Activated CD8-positive, alpha-beta memory T cell treated with anti-CD3 and anti-CD28 coated beads, Interleukin-2, amount 10 ng/mL, durations not matched to agents 7 days and 5 days (primary cell): ENCODE data around the gene VWC2L. TPM values are rescaled to one million over a fixed set of nuclear protein-coding genes. Genes with fewer than 3 reads are reported as not detected.

ENCODE experiments used
- ATAC-seq: fragments of 150-1000 bp; cut with Tn5 transposase; one replicate; pipeline ENCODE4 v1.10.0; 2021; ENCODE audit warnings: moderate library complexity
- CTCF ChIA-PET: fragments of 350-600 bp; sonication (Branson Sonifier 250); formaldehyde crosslinking; loops from one replicate; lab custom pipeline; 2021; ENCODE audit warnings: antibody characterized with exemption; lab: Charles Lee
- DNase-seq: peaks from one replicate; pipeline ENCODE4 v3.0.0-alpha.2; 2020
- H3K27ac Mint-ChIP-seq: one replicate; pipeline ENCODE4 v1.8.0; 2021; ENCODE audit warnings: mild to moderate bottlenecking, mixed read lengths
- H3K27me3 Mint-ChIP-seq: one replicate; pipeline ENCODE4 v1.8.0; 2021; ENCODE audit warnings: mixed read lengths
- H3K36me3 Mint-ChIP-seq: one replicate; pipeline ENCODE4 v1.8.0; 2021; ENCODE audit warnings: mild to moderate bottlenecking, mixed read lengths
- H3K4me1 Mint-ChIP-seq: one replicate; pipeline ENCODE4 v1.8.0; 2021; ENCODE audit warnings: mixed read lengths
- H3K4me3 Mint-ChIP-seq: one replicate; pipeline ENCODE4 v1.8.0; 2021; ENCODE audit warnings: mild to moderate bottlenecking, moderate library complexity, mixed read lengths
- H3K9me3 Mint-ChIP-seq: one replicate; pipeline ENCODE4 v1.8.0; 2022; ENCODE audit warnings: low read depth, mixed read lengths
- total RNA-seq, 2 experiments: library from RNA; stranded (reverse); gene quantifications; one replicate each; pipeline ENCODE4 v1.2.3, GENCODE V29; 2021

The VWC2L gene
- total RNA-seq, 2 experiments from 2014 or later: not detected

- Mint-ChIP-seq H3K4me3 (no peak overlapping the region), H3K9me3 (no peaks in the 10 kb centered on the region), H3K36me3 (no peaks in the 10 kb centered on the region), H3K27me3 (no peaks in the 10 kb centered on the region), H3K4me1 (no peaks in the 10 kb centered on the region), H3K27ac (no peak overlapping the region)
- CTCF ChIA-PET: no interaction called here
- no peak for DNase-seq
- no peak for ATAC-seq
These were observed 149.8 kb downstream of the VWC2L start for GRCh38 chr2:214560618-214561190.

- Mint-ChIP-seq H3K36me3 (no peaks in the 10 kb centered on the region), H3K4me1 (no peaks in the 10 kb centered on the region), H3K4me3 (no peak overlapping the region), H3K27ac (no peak overlapping the region), H3K27me3 (no peaks in the 10 kb centered on the region), H3K9me3 (no peaks in the 10 kb centered on the region)
- CTCF ChIA-PET: no interaction called here
- ATAC-seq: no peak
- no peak for DNase-seq
These were observed 154.4 kb downstream of the VWC2L start for GRCh38 chr2:214565246-214565645.

GRCh38 chr2:214566457-214566856 lies 155.6 kb downstream of the VWC2L start:
- Mint-ChIP-seq H3K4me1 (no peaks in the 10 kb centered on the region), H3K27ac (no peak overlapping the region), H3K27me3 (no peaks in the 10 kb centered on the region), H3K4me3 (no peak overlapping the region), H3K9me3 (no peaks in the 10 kb centered on the region), H3K36me3 (no peaks in the 10 kb centered on the region)
- DNase-seq (no peak), ATAC-seq (no peak)
- CTCF ChIA-PET: no interaction called here

GRCh38 chr2:214569419-214570035 lies 158.7 kb downstream of the VWC2L start:
- H3K36me3 Mint-ChIP-seq: no peaks in the 10 kb centered on the region
- H3K4me3 Mint-ChIP-seq: no peak overlapping the region
- H3K4me1 Mint-ChIP-seq: no peaks in the 10 kb centered on the region
- H3K9me3 Mint-ChIP-seq: no peaks in the 10 kb centered on the region
- H3K27ac Mint-ChIP-seq: no peak overlapping the region
- CTCF ChIA-PET: no interaction called here
- ATAC-seq (no peak), DNase-seq (no peak)
- H3K27me3 Mint-ChIP-seq: peaks cover under 1% of the 10 kb centered on the region

GRCh38 chr2:214574084-214574781 lies 163.4 kb downstream of the VWC2L start:
- Mint-ChIP-seq H3K36me3 (no peaks in the 10 kb centered on the region), H3K27ac (no peak overlapping the region), H3K9me3 (no peaks in the 10 kb centered on the region), H3K27me3 (peaks cover 2% of the 10 kb centered on the region), H3K4me1 (peaks cover 4% of the 10 kb centered on the region), H3K4me3 (no peak overlapping the region)
- ATAC-seq: no peak
- CTCF ChIA-PET: no interaction called here
- no peak for DNase-seq

GRCh38 chr2:214575030-214575429 lies 164.2 kb downstream of the VWC2L start:
- H3K4me3 Mint-ChIP-seq: no peak overlapping the region
- no peaks in the 10 kb centered on the region for H3K36me3 Mint-ChIP-seq
- H3K9me3 Mint-ChIP-seq: no peaks in the 10 kb centered on the region
- ATAC-seq (no peak), DNase-seq (no peak)
- H3K27me3 Mint-ChIP-seq: peaks cover 2% of the 10 kb centered on the region
- peaks cover 4% of the 10 kb centered on the region for H3K4me1 Mint-ChIP-seq
- CTCF ChIA-PET: no interaction called here
- no peak overlapping the region for H3K27ac Mint-ChIP-seq

- no peak overlapping the region for H3K4me3 Mint-ChIP-seq
- H3K4me1 Mint-ChIP-seq: peaks cover 4% of the 10 kb centered on the region
- CTCF ChIA-PET: no interaction called here
- DNase-seq: no peak
- H3K9me3 Mint-ChIP-seq: no peaks in the 10 kb centered on the region
- peaks cover 2% of the 10 kb centered on the region for H3K27me3 Mint-ChIP-seq
- no peak overlapping the region for H3K27ac Mint-ChIP-seq
- no peaks in the 10 kb centered on the region for H3K36me3 Mint-ChIP-seq
- no peak for ATAC-seq
These were observed 164.6 kb downstream of the VWC2L start for GRCh38 chr2:214575465-214575864.

GRCh38 chr2:214577769-214578168 lies 166.9 kb downstream of the VWC2L start:
- ATAC-seq (no peak), DNase-seq (no peak)
- Mint-ChIP-seq H3K36me3 (no peaks in the 10 kb centered on the region), H3K27ac (no peak overlapping the region), H3K4me1 (peaks cover 4% of the 10 kb centered on the region), H3K27me3 (peaks cover 4% of the 10 kb centered on the region), H3K4me3 (no peak overlapping the region), H3K9me3 (no peaks in the 10 kb centered on the region)
- CTCF ChIA-PET: no interaction called here

- no peak overlapping the region for H3K4me3 Mint-ChIP-seq
- ATAC-seq (no peak), DNase-seq (no peak)
- H3K4me1 Mint-ChIP-seq: peaks cover 4% of the 10 kb centered on the region
- H3K27ac Mint-ChIP-seq: no peak overlapping the region
- no peaks in the 10 kb centered on the region for H3K36me3 Mint-ChIP-seq
- CTCF ChIA-PET: no interaction called here
- H3K27me3 Mint-ChIP-seq: peaks cover 4% of the 10 kb centered on the region
- no peaks in the 10 kb centered on the region for H3K9me3 Mint-ChIP-seq
These were observed 167.6 kb downstream of the VWC2L start for GRCh38 chr2:214578442-214578841.

GRCh38 chr2:214579035-214579434 lies 168.2 kb downstream of the VWC2L start:
- CTCF ChIA-PET: interaction anchor here (0.7 kb wide), 1 partner anchor 14 kb away, joined by 3 read pairs; no protein-coding TSS in a partner anchor
- ATAC-seq: no peak
- Mint-ChIP-seq H3K27ac (no peak overlapping the region), H3K36me3 (no peaks in the 10 kb centered on the region), H3K27me3 (peaks cover 4% of the 10 kb centered on the region), H3K4me1 (peaks cover 4% of the 10 kb centered on the region), H3K4me3 (no peak overlapping the region), H3K9me3 (no peaks in the 10 kb centered on the region)
- DNase-seq: no peak

DNA sequence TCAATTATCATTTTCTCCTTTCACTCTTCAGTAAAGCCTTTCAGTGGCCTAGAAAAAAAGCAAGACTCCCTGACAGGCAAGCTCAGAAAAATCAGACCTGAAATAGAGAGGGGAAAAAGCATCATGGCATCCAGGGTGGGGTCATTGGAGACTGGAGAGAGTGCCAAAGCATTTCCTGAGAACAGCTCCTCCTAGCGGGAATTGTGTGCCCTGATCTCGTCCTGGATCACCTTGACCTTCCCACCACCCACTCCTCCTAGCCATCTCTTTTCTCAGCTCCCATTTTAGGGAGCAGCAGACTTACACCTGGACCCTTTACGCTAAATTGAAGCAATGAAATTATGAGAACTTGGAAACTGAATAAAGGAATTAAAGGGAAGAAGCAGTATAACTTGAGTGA lies 176.6 kb downstream of the VWC2L start:
- CTCF ChIA-PET: no interaction called here
- DNase-seq (no peak), ATAC-seq (no peak)
- Mint-ChIP-seq H3K27me3 (no peaks in the 10 kb centered on the region), H3K36me3 (no peaks in the 10 kb centered on the region), H3K4me3 (no peak overlapping the region), H3K27ac (no peak overlapping the region), H3K4me1 (no peaks in the 10 kb centered on the region), H3K9me3 (no peaks in the 10 kb centered on the region)

- DNase-seq (no peak), ATAC-seq (no peak)
- H3K27ac Mint-ChIP-seq: no peak overlapping the region
- no peak overlapping the region for H3K4me3 Mint-ChIP-seq
- no peaks in the 10 kb centered on the region for H3K4me1 Mint-ChIP-seq
- no peaks in the 10 kb centered on the region for H3K36me3 Mint-ChIP-seq
- CTCF ChIA-PET: no interaction called here
- no peaks in the 10 kb centered on the region for H3K9me3 Mint-ChIP-seq
- no peaks in the 10 kb centered on the region for H3K27me3 Mint-ChIP-seq
These were observed 180.5 kb downstream of the VWC2L start for GRCh38 chr2:214591366-214591765.

DNA sequence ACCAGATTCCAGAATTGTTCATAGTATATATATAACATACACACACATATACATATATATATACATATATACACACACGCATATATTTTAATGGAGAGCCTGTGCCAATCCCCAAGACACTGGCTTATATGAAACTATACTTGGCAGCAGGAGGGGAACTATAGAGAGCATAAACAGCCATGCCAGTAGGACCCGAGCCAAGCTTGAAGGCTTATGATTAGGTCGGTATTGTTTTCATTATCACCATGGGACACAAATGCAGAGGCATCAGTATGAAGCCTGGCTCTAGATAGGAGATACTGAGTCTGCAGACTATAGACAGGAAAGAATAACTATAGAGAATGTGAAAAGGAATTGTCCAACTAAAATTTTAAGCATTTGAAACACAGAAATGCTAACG lies 181.2 kb downstream of the VWC2L start:
- Mint-ChIP-seq H3K9me3 (no peaks in the 10 kb centered on the region), H3K4me3 (no peak overlapping the region), H3K4me1 (no peaks in the 10 kb centered on the region), H3K27me3 (no peaks in the 10 kb centered on the region), H3K27ac (no peak overlapping the region), H3K36me3 (no peaks in the 10 kb centered on the region)
- CTCF ChIA-PET: no interaction called here
- ATAC-seq: no peak
- DNase-seq: no peak

DNA sequence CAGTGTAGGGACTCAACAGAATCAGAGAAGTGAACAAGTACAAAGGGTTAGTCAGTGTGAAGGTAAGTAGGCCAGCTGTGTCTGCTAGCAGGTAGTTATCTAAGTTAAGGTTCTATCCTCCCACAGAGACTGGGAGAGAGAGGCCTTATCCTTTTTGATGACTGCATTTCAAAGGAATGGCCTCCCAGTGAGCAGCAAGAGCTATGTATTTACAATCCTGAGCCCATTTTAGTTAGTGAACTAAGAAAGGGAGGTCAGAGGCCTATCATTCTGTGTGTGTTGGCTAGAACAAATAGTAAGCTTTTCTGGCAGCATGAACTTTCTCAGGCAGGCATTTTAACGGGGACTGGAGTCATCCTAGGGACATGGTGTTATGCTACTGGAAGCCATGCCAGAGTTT lies 182.9 kb downstream of the VWC2L start:
- DNase-seq: no peak
- no peaks in the 10 kb centered on the region for H3K27me3 Mint-ChIP-seq
- H3K4me3 Mint-ChIP-seq: no peak overlapping the region
- CTCF ChIA-PET: interaction anchor here (0.6 kb wide), 1 partner anchor 14 kb away, joined by 3 read pairs; no protein-coding TSS in a partner anchor
- no peaks in the 10 kb centered on the region for H3K4me1 Mint-ChIP-seq
- no peak overlapping the region for H3K27ac Mint-ChIP-seq
- H3K36me3 Mint-ChIP-seq: no peaks in the 10 kb centered on the region
- H3K9me3 Mint-ChIP-seq: no peaks in the 10 kb centered on the region
- ATAC-seq: no peak
